Coronary artery (tissue), 2 donors: Measurements from ENCODE around the gene NFATC2.

Source experiments
- DNase-seq: peaks from one replicate; pipeline ENCODE4 v3.0.0-alpha.2; 2017; ENCODE audit warnings: low spot score
- H3K27ac ChIP-seq, 2 donors: fragments of 200-600 bp; sonication (generic); one replicate each; pipeline ENCODE4 v1.5.1; 2016 to 2019
- H3K4me3 ChIP-seq: fragments of 200-600 bp; sonication (generic); 2 replicates; pipeline ENCODE4 v1.5.1; 2016; ENCODE audit warnings: mild to moderate bottlenecking, moderate library complexity
- CTCF ChIP-seq: fragments of 200-600 bp; sonication (generic); IDR thresholded peaks from one replicate; pipeline ENCODE4 v1.5.1; 2019; ENCODE audit warnings: antibody characterized with exemption

The NFATC2 gene

GRCh38 chr20:51424270-51425117 lies 118.0 kb downstream of the NFATC2 start:
- Histone ChIP-seq H3K27ac (no peak overlapping the region), H3K4me3 (no peak overlapping the region)
- no peak for DNase-seq
- TF ChIP-seq CTCF, result no peak

- H3K4me3 ChIP-seq, result no peak overlapping the region
- no peak for TF ChIP-seq CTCF
- no peak overlapping the region for H3K27ac ChIP-seq
- DNase-seq, result no peak
Observed at GRCh38 chr20:51423810-51424209, 118.7 kb downstream of the NFATC2 start.

- H3K27ac ChIP-seq, result no peak overlapping the region
- no peak for TF ChIP-seq CTCF
- H3K4me3 ChIP-seq, result no peak overlapping the region
- DNase-seq, result no peak
Observed at GRCh38 chr20:51423290-51423667, 119.2 kb downstream of the NFATC2 start.

- DNase-seq, result no peak
- TF ChIP-seq CTCF, result no peak
- Histone ChIP-seq H3K27ac (no peak overlapping the region), H3K4me3 (no peak overlapping the region)
Observed at GRCh38 chr20:51422514-51423289, 119.8 kb downstream of the NFATC2 start.

GRCh38 chr20:51420805-51421204 lies 121.7 kb downstream of the NFATC2 start:
- no peak for DNase-seq
- no peak overlapping the region for H3K4me3 ChIP-seq
- TF ChIP-seq CTCF, result no peak
- no peak overlapping the region for H3K27ac ChIP-seq

GRCh38 chr20:51420111-51420510 lies 122.4 kb downstream of the NFATC2 start:
- no peak overlapping the region for H3K4me3 ChIP-seq
- no peak overlapping the region for H3K27ac ChIP-seq
- no peak for DNase-seq
- TF ChIP-seq CTCF, result no peak
